Measurements from ENCODE around the gene SFT2D1.

The SFT2D1 gene

GRCh38 chr6:166314454-166314853, 27.9 kb downstream of the SFT2D1 start:
- Histone ChIP-seq H4K91ac (ENCODE audit: low read depth, low read length) (no peak overlapping the region), H4K8ac (ENCODE audit: low read depth, low read length) (no peak overlapping the region), H3K4me1 (ENCODE audit: control insufficient read depth in 1 of 2, insufficient read depth in 2 of 2, low read length in 2 of 2) (no peaks in the 10 kb centered on the region), H3K79me2 (ENCODE audit: control insufficient read depth, insufficient read depth, low read length, poor library complexity) (no peaks in the 10 kb centered on the region), H2AK5ac (ENCODE audit: low read length) (no peak overlapping the region), H3K36me3 (ENCODE audit: control insufficient read depth in 1 of 2, insufficient read depth in 2 of 2, low read length in 2 of 2) (peaks cover 3 to 5% of the 10 kb centered on the region in 2 experiments), H3K9me3 (ENCODE audit: insufficient read depth, low read depth, low read length) (peaks cover 2% of the 10 kb centered on the region), H3K18ac (ENCODE audit: low read length) (no peak overlapping the region), H3K4me2 (ENCODE audit: low read length) (no peak overlapping the region), H3K23ac (ENCODE audit: low read length) (no peak overlapping the region), H3K4me3 (ENCODE audit: low read depth, low read length) (no peak overlapping the region), H3K4ac (ENCODE audit: low read depth, low read length) (no peak overlapping the region), H3K27ac (ENCODE audit: low read depth, low read length) (no peak overlapping the region), H3K14ac (ENCODE audit: low read length) (no peak overlapping the region), H3K27me3 (ENCODE audit: insufficient read depth, low read length) (peaks cover 6% of the 10 kb centered on the region), H2BK5ac (ENCODE audit: low read depth, low read length, poor library complexity) (no peak overlapping the region), H3K9ac (ENCODE audit: low read length) (no peak overlapping the region), H2BK12ac (ENCODE audit: low read length) (no peak overlapping the region), H4K12ac (ENCODE audit: low read depth, low read length) (no peak overlapping the region), H2AFZ (ENCODE audit: insufficient read depth, low read length, poor library complexity) (no peak overlapping the region), H2BK120ac (ENCODE audit: insufficient read depth, low read length, poor library complexity) (no peak overlapping the region), H3K79me1 (ENCODE audit: low read length) (no peaks in the 10 kb centered on the region)
- WGBS (ENCODE audit: extremely low coverage, insufficient coverage, insufficient read length), result no CpG with 5 or more reads among the region's 9 CpGs
- no peak for DNase-seq

DNA sequence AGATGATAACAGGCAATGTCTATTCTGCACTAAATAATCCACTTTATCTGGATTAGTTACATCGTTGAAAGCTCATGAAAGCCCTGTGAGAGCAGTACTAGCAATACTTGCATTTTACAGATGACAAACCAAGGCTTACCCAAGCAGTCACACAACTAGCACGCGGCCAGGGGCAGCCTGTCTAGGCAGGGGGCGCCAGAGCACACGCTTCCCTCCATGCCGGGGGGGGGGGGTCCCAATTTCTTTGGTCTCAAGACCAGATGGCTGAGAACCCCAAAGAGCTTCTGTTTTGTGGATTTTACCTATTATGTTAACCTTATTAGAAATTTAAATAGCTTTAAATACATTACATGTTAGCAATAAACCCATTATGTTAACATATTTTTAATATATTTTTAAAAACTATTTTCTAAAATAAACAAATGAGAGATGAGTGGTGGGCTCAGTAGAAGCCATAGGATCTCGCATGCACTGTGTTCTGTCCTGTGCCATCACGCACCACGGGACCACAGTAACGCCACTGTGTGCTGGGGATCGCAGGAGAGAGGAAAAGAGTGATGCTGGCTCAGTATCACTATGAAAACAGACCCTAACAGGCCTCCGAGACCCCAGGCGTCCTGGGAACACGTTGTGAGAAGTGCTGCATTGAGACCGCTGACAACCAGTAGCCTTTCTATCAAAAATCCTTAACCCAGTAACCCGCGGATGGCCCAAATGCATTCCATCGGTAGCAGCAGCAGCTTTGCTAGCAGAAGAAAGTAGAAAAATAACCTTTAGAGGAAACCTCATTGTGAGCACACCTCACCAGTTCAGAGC, 28.9 kb downstream of the SFT2D1 start:
- Histone ChIP-seq H3K27ac (ENCODE audit: low read depth, low read length) (no peak overlapping the region), H2AFZ (ENCODE audit: insufficient read depth, low read length, poor library complexity) (no peak overlapping the region), H2BK120ac (ENCODE audit: insufficient read depth, low read length, poor library complexity) (no peak overlapping the region), H3K9ac (ENCODE audit: low read length) (no peak overlapping the region), H3K79me2 (ENCODE audit: control insufficient read depth, insufficient read depth, low read length, poor library complexity) (no peaks in the 10 kb centered on the region), H3K14ac (ENCODE audit: low read length) (no peak overlapping the region), H3K4ac (ENCODE audit: low read depth, low read length) (no peak overlapping the region), H4K8ac (ENCODE audit: low read depth, low read length) (no peak overlapping the region), H3K79me1 (ENCODE audit: low read length) (no peaks in the 10 kb centered on the region), H4K91ac (ENCODE audit: low read depth, low read length) (no peak overlapping the region), H3K4me2 (ENCODE audit: low read length) (no peak overlapping the region), H3K27me3 (ENCODE audit: insufficient read depth, low read length) (peaks cover 14% of the 10 kb centered on the region), H3K36me3 (ENCODE audit: control insufficient read depth in 1 of 2, insufficient read depth in 2 of 2, low read length in 2 of 2) (no peaks in the 10 kb centered on the region), H2BK12ac (ENCODE audit: low read length) (no peak overlapping the region), H3K18ac (ENCODE audit: low read length) (no peak overlapping the region), H4K12ac (ENCODE audit: low read depth, low read length) (no peak overlapping the region), H3K23ac (ENCODE audit: low read length) (no peak overlapping the region), H3K4me3 (ENCODE audit: low read depth, low read length) (no peak overlapping the region), H3K4me1 (ENCODE audit: control insufficient read depth in 1 of 2, insufficient read depth in 2 of 2, low read length in 2 of 2) (peaks cover 0 to under 1% of the 10 kb centered on the region in 2 experiments), H3K9me3 (ENCODE audit: insufficient read depth, low read depth, low read length) (peaks cover 2% of the 10 kb centered on the region), H2AK5ac (ENCODE audit: low read length) (no peak overlapping the region), H2BK5ac (ENCODE audit: low read depth, low read length, poor library complexity) (no peak overlapping the region)
- DNase-seq, result peak in 1 of 2 donors; percentile 79
- WGBS (ENCODE audit: extremely low coverage, insufficient coverage, insufficient read length), result no CpG with 5 or more reads among the region's 18 CpGs

GRCh38 chr6:166312832-166313231, 29.5 kb downstream of the SFT2D1 start:
- Histone ChIP-seq H2AK5ac (ENCODE audit: low read length) (no peak overlapping the region), H3K4me2 (ENCODE audit: low read length) (no peak overlapping the region), H3K79me2 (ENCODE audit: control insufficient read depth, insufficient read depth, low read length, poor library complexity) (no peaks in the 10 kb centered on the region), H4K91ac (ENCODE audit: low read depth, low read length) (no peak overlapping the region), H3K79me1 (ENCODE audit: low read length) (no peaks in the 10 kb centered on the region), H3K4me3 (ENCODE audit: low read depth, low read length) (no peak overlapping the region), H3K23ac (ENCODE audit: low read length) (no peak overlapping the region), H4K12ac (ENCODE audit: low read depth, low read length) (no peak overlapping the region), H2AFZ (ENCODE audit: insufficient read depth, low read length, poor library complexity) (no peak overlapping the region), H3K9ac (ENCODE audit: low read length) (no peak overlapping the region), H3K14ac (ENCODE audit: low read length) (no peak overlapping the region), H3K18ac (ENCODE audit: low read length) (no peak overlapping the region), H3K36me3 (ENCODE audit: control insufficient read depth in 1 of 2, insufficient read depth in 2 of 2, low read length in 2 of 2) (no peaks in the 10 kb centered on the region), H2BK120ac (ENCODE audit: insufficient read depth, low read length, poor library complexity) (no peak overlapping the region), H3K27ac (ENCODE audit: low read depth, low read length) (no peak overlapping the region), H3K4ac (ENCODE audit: low read depth, low read length) (no peak overlapping the region), H3K4me1 (ENCODE audit: control insufficient read depth in 1 of 2, insufficient read depth in 2 of 2, low read length in 2 of 2) (peaks cover 4 to 6% of the 10 kb centered on the region in 2 experiments), H2BK12ac (ENCODE audit: low read length) (no peak overlapping the region), H3K9me3 (ENCODE audit: insufficient read depth, low read depth, low read length) (peaks cover 2% of the 10 kb centered on the region), H4K8ac (ENCODE audit: low read depth, low read length) (no peak overlapping the region), H3K27me3 (ENCODE audit: insufficient read depth, low read length) (peaks cover 20% of the 10 kb centered on the region), H2BK5ac (ENCODE audit: low read depth, low read length, poor library complexity) (no peak overlapping the region)
- DNase-seq, result no peak
- WGBS (ENCODE audit: extremely low coverage, insufficient coverage, insufficient read length), result no CpG with 5 or more reads among the region's 1 CpG

DNA sequence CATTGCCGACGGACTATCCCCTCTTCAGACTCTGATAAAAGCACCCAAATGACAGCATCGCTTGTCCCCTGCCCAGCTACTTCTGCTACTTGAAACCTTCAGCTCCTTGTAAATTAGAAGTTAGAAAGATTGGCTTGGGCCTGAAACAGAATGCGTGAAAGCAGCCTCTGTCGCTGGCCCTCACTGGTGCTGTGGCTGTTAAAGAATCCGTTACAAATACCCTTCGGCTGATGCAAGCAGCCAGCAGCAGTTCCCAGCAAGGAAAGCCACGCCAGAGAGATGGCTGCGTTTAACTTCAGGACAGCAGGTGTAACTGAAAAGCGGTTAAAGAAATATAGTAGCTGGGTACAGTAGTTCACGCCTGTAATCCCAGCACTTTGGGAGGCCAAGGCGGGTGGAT, 31.7 kb downstream of the SFT2D1 start:
- Histone ChIP-seq H4K12ac (ENCODE audit: low read depth, low read length) (no peak overlapping the region), H3K9ac (ENCODE audit: low read length) (no peak overlapping the region), H4K91ac (ENCODE audit: low read depth, low read length) (no peak overlapping the region), H2AFZ (ENCODE audit: insufficient read depth, low read length, poor library complexity) (no peak overlapping the region), H3K4me2 (ENCODE audit: low read length) (no peak overlapping the region), H2BK5ac (ENCODE audit: low read depth, low read length, poor library complexity) (no peak overlapping the region), H3K4me1 (ENCODE audit: control insufficient read depth in 1 of 2, insufficient read depth in 2 of 2, low read length in 2 of 2) (peaks cover 12% of the 10 kb centered on the region in 2 experiments), H3K14ac (ENCODE audit: low read length) (no peak overlapping the region), H3K23ac (ENCODE audit: low read length) (no peak overlapping the region), H3K4me3 (ENCODE audit: low read depth, low read length) (no peak overlapping the region), H3K18ac (ENCODE audit: low read length) (no peak overlapping the region), H3K36me3 (ENCODE audit: control insufficient read depth in 1 of 2, insufficient read depth in 2 of 2, low read length in 2 of 2) (no peaks in the 10 kb centered on the region), H2AK5ac (ENCODE audit: low read length) (no peak overlapping the region), H3K9me3 (ENCODE audit: insufficient read depth, low read depth, low read length) (peaks cover 5% of the 10 kb centered on the region), H4K8ac (ENCODE audit: low read depth, low read length) (no peak overlapping the region), H2BK120ac (ENCODE audit: insufficient read depth, low read length, poor library complexity) (no peak overlapping the region), H2BK12ac (ENCODE audit: low read length) (no peak overlapping the region), H3K79me2 (ENCODE audit: control insufficient read depth, insufficient read depth, low read length, poor library complexity) (no peaks in the 10 kb centered on the region), H3K79me1 (ENCODE audit: low read length) (no peaks in the 10 kb centered on the region), H3K27me3 (ENCODE audit: insufficient read depth, low read length) (peaks cover 38% of the 10 kb centered on the region), H3K27ac (ENCODE audit: low read depth, low read length) (no peak overlapping the region), H3K4ac (ENCODE audit: low read depth, low read length) (no peak overlapping the region)
- DNase-seq, result peak in 1 of 2 donors; percentile 42
- no CpG with 5 or more reads among the region's 12 CpGs for WGBS (ENCODE audit: extremely low coverage, insufficient coverage, insufficient read length)
